ENCODE data around the gene WDR7.

Gene WDR7

GRCh38 chr18:56903686-56904085, 252.5 kb downstream of the WDR7 start:
- Histone ChIP-seq H3K36me3 (ENCODE audit: control insufficient read depth, insufficient read depth, low read length) (no peaks in the 10 kb centered on the region), H3K27ac (ENCODE audit: low read depth, low read length) (no peak overlapping the region), H3K4me3 (ENCODE audit: low read depth, low read length) (no peak overlapping the region), H3K27me3 (ENCODE audit: control insufficient read depth, insufficient read depth, low read length) (no peaks in the 10 kb centered on the region), H3K4me1 (ENCODE audit: control insufficient read depth, insufficient read depth, low read length) (peaks cover 7% of the 10 kb centered on the region), H3K9ac (ENCODE audit: low read length) (no peak overlapping the region), H3K9me3 (ENCODE audit: control insufficient read depth, insufficient read depth, low read depth, low read length) (no peaks in the 10 kb centered on the region)

- Histone ChIP-seq H3K9ac (ENCODE audit: low read length) (no peak overlapping the region), H3K4me3 (ENCODE audit: low read depth, low read length) (no peak overlapping the region), H3K9me3 (ENCODE audit: control insufficient read depth, insufficient read depth, low read depth, low read length) (no peaks in the 10 kb centered on the region), H3K27ac (ENCODE audit: low read depth, low read length) (no peak overlapping the region), H3K27me3 (ENCODE audit: control insufficient read depth, insufficient read depth, low read length) (no peaks in the 10 kb centered on the region), H3K36me3 (ENCODE audit: control insufficient read depth, insufficient read depth, low read length) (no peaks in the 10 kb centered on the region), H3K4me1 (ENCODE audit: control insufficient read depth, insufficient read depth, low read length) (no peaks in the 10 kb centered on the region)
Measured at GRCh38 chr18:56907771-56908170, 256.6 kb downstream of the WDR7 start.

- Histone ChIP-seq H3K4me1 (ENCODE audit: control insufficient read depth, insufficient read depth, low read length) (no peaks in the 10 kb centered on the region; the same call in 1 of the 2 replicates), H3K27ac (ENCODE audit: low read depth, low read length) (no peak overlapping the region), H3K9ac (ENCODE audit: low read length) (no peak overlapping the region), H3K36me3 (ENCODE audit: control insufficient read depth, insufficient read depth, low read length) (no peaks in the 10 kb centered on the region), H3K4me3 (ENCODE audit: low read depth, low read length) (no peak overlapping the region), H3K27me3 (ENCODE audit: control insufficient read depth, insufficient read depth, low read length) (no peaks in the 10 kb centered on the region), H3K9me3 (ENCODE audit: control insufficient read depth, insufficient read depth, low read depth, low read length) (no peaks in the 10 kb centered on the region)
Measured at GRCh38 chr18:56910237-56910636, 259.1 kb downstream of the WDR7 start.

- Histone ChIP-seq H3K4me1 (ENCODE audit: control insufficient read depth, insufficient read depth, low read length) (no peaks in the 10 kb centered on the region; the same call in 1 of the 2 replicates), H3K4me3 (ENCODE audit: low read depth, low read length) (no peak overlapping the region), H3K36me3 (ENCODE audit: control insufficient read depth, insufficient read depth, low read length) (no peaks in the 10 kb centered on the region), H3K9ac (ENCODE audit: low read length) (no peak overlapping the region), H3K27me3 (ENCODE audit: control insufficient read depth, insufficient read depth, low read length) (no peaks in the 10 kb centered on the region), H3K9me3 (ENCODE audit: control insufficient read depth, insufficient read depth, low read depth, low read length) (no peaks in the 10 kb centered on the region), H3K27ac (ENCODE audit: low read depth, low read length) (no peak overlapping the region)
Measured at GRCh38 chr18:56910967-56911366, 259.8 kb downstream of the WDR7 start.

- no peak overlapping the region for H3K9ac ChIP-seq (ENCODE audit: low read length)
- H3K4me3 ChIP-seq (ENCODE audit: low read depth, low read length), result no peak overlapping the region
- H3K9me3 ChIP-seq (ENCODE audit: control insufficient read depth, insufficient read depth, low read depth, low read length), result no peaks in the 10 kb centered on the region
- peaks cover 4% of the 10 kb centered on the region for H3K4me1 ChIP-seq (ENCODE audit: control insufficient read depth, insufficient read depth, low read length)
- no peak overlapping the region for H3K27ac ChIP-seq (ENCODE audit: low read depth, low read length)
- no peaks in the 10 kb centered on the region for H3K36me3 ChIP-seq (ENCODE audit: control insufficient read depth, insufficient read depth, low read length)
- no peaks in the 10 kb centered on the region for H3K27me3 ChIP-seq (ENCODE audit: control insufficient read depth, insufficient read depth, low read length)
Measured at GRCh38 chr18:56913941-56914340, 262.8 kb downstream of the WDR7 start.

- H3K9ac ChIP-seq (ENCODE audit: low read length), result peak overlapping the region; percentile 38
- no peaks in the 10 kb centered on the region for H3K9me3 ChIP-seq (ENCODE audit: control insufficient read depth, insufficient read depth, low read depth, low read length)
- H3K27me3 ChIP-seq (ENCODE audit: control insufficient read depth, insufficient read depth, low read length), result no peaks in the 10 kb centered on the region
- H3K36me3 ChIP-seq (ENCODE audit: control insufficient read depth, insufficient read depth, low read length), result no peaks in the 10 kb centered on the region
- H3K27ac ChIP-seq (ENCODE audit: low read depth, low read length), result no peak overlapping the region
- peaks cover 16% of the 10 kb centered on the region for H3K4me1 ChIP-seq (ENCODE audit: control insufficient read depth, insufficient read depth, low read length)
- no peak overlapping the region for H3K4me3 ChIP-seq (ENCODE audit: low read depth, low read length)
Measured at GRCh38 chr18:56919190-56919589, 268.0 kb downstream of the WDR7 start.

- no peaks in the 10 kb centered on the region for H3K27me3 ChIP-seq (ENCODE audit: control insufficient read depth, insufficient read depth, low read length)
Measured at GRCh38 chr18:56921896-56922480, 270.8 kb downstream of the WDR7 start.

GRCh38 chr18:56926734-56927133, 275.6 kb downstream of the WDR7 start:
- Histone ChIP-seq H3K4me1 (ENCODE audit: control insufficient read depth, insufficient read depth, low read length) (peaks cover 6% of the 10 kb centered on the region; the same call in 1 of the 2 replicates), H3K4me3 (ENCODE audit: low read depth, low read length) (no peak overlapping the region), H3K27ac (ENCODE audit: low read depth, low read length) (no peak overlapping the region), H3K27me3 (ENCODE audit: control insufficient read depth, insufficient read depth, low read length) (no peaks in the 10 kb centered on the region), H3K9ac (ENCODE audit: low read length) (no peak overlapping the region), H3K36me3 (ENCODE audit: control insufficient read depth, insufficient read depth, low read length) (no peaks in the 10 kb centered on the region), H3K9me3 (ENCODE audit: control insufficient read depth, insufficient read depth, low read depth, low read length) (no peaks in the 10 kb centered on the region)

More at GRCh38 chr18:56921896-56922480, 270.8 kb downstream of the WDR7 start:
- Histone ChIP-seq H3K9ac (ENCODE audit: low read length) (no peak overlapping the region), H3K4me3 (ENCODE audit: low read depth, low read length) (no peak overlapping the region), H3K36me3 (ENCODE audit: control insufficient read depth, insufficient read depth, low read length) (no peaks in the 10 kb centered on the region), H3K9me3 (ENCODE audit: control insufficient read depth, insufficient read depth, low read depth, low read length) (no peaks in the 10 kb centered on the region), H3K27ac (ENCODE audit: low read depth, low read length) (no peak overlapping the region), H3K4me1 (ENCODE audit: control insufficient read depth, insufficient read depth, low read length) (peaks cover 16% of the 10 kb centered on the region)

GRCh38 chr18:56927786-56928185, 276.6 kb downstream of the WDR7 start:
- H3K4me3 ChIP-seq (ENCODE audit: low read depth, low read length), result no peak overlapping the region
- H3K9me3 ChIP-seq (ENCODE audit: control insufficient read depth, insufficient read depth, low read depth, low read length), result no peaks in the 10 kb centered on the region
- no peak overlapping the region for H3K9ac ChIP-seq (ENCODE audit: low read length)

GRCh38 chr18:56929886-56930285, 278.7 kb downstream of the WDR7 start:
- no peaks in the 10 kb centered on the region for H3K4me1 ChIP-seq (ENCODE audit: control insufficient read depth, insufficient read depth, low read length)
- H3K4me3 ChIP-seq (ENCODE audit: low read depth, low read length), result no peak overlapping the region
- no peaks in the 10 kb centered on the region for H3K27me3 ChIP-seq (ENCODE audit: control insufficient read depth, insufficient read depth, low read length)
- H3K9me3 ChIP-seq (ENCODE audit: control insufficient read depth, insufficient read depth, low read depth, low read length), result no peaks in the 10 kb centered on the region
- H3K27ac ChIP-seq (ENCODE audit: low read depth, low read length), result no peak overlapping the region
- H3K36me3 ChIP-seq (ENCODE audit: control insufficient read depth, insufficient read depth, low read length), result no peaks in the 10 kb centered on the region
- H3K9ac ChIP-seq (ENCODE audit: low read length), result no peak overlapping the region

More at GRCh38 chr18:56927786-56928185, 276.6 kb downstream of the WDR7 start:
- peaks cover 5% of the 10 kb centered on the region; the same call in 1 of the 2 replicates for H3K4me1 ChIP-seq (ENCODE audit: control insufficient read depth, insufficient read depth, low read length)
- no peaks in the 10 kb centered on the region for H3K27me3 ChIP-seq (ENCODE audit: control insufficient read depth, insufficient read depth, low read length)
- H3K27ac ChIP-seq (ENCODE audit: low read depth, low read length), result no peak overlapping the region
- no peaks in the 10 kb centered on the region for H3K36me3 ChIP-seq (ENCODE audit: control insufficient read depth, insufficient read depth, low read length)

- Histone ChIP-seq H3K27me3 (ENCODE audit: control insufficient read depth, insufficient read depth, low read length) (no peaks in the 10 kb centered on the region), H3K9ac (ENCODE audit: low read length) (no peak overlapping the region), H3K4me1 (ENCODE audit: control insufficient read depth, insufficient read depth, low read length) (no peaks in the 10 kb centered on the region), H3K9me3 (ENCODE audit: control insufficient read depth, insufficient read depth, low read depth, low read length) (no peaks in the 10 kb centered on the region), H3K36me3 (ENCODE audit: control insufficient read depth, insufficient read depth, low read length) (no peaks in the 10 kb centered on the region), H3K4me3 (ENCODE audit: low read depth, low read length) (no peak overlapping the region), H3K27ac (ENCODE audit: low read depth, low read length) (no peak overlapping the region)
Measured at GRCh38 chr18:56933472-56933871, 282.3 kb downstream of the WDR7 start.

All from HUES6 (cell line).